Nephron progenitor cell (in vitro differentiated cells): ENCODE measurements around the gene S100A11.

Source experiments
- DNase-seq: peaks from one replicate; pipeline ENCODE4 v3.0.0; 2021
- H3K27ac Mint-ChIP-seq: 2 replicates; pipeline ENCODE4 v1.8.0; 2021; ENCODE audit warnings: mild to moderate bottlenecking, moderate library complexity, mixed read lengths
- H3K27me3 Mint-ChIP-seq: 2 replicates; pipeline ENCODE4 v1.8.0; 2021; ENCODE audit warnings: mild to moderate bottlenecking, low read depth, mixed read lengths; ENCODE audit not compliant: poor library complexity
- H3K36me3 Mint-ChIP-seq: 2 replicates; pipeline ENCODE4 v1.8.0; 2021; ENCODE audit warnings: low read depth, mixed read lengths
- H3K4me1 Mint-ChIP-seq: 2 replicates; pipeline ENCODE4 v1.8.0; 2021; ENCODE audit warnings: mixed read lengths
- H3K4me3 Mint-ChIP-seq: 2 replicates; pipeline ENCODE4 v1.8.0; 2021; ENCODE audit warnings: mild to moderate bottlenecking, moderate library complexity, mixed read lengths
- H3K9me3 Mint-ChIP-seq: 2 replicates; pipeline ENCODE4 v1.8.0; 2021; ENCODE audit warnings: mild to moderate bottlenecking, moderate library complexity, mixed read lengths
- TF ChIP-seq, protein P1 (sequence below): fragments of 200-600 bp; sonication (generic); IDR thresholded peaks from 2 replicates; pipeline ENCODE4 v1.5.0; 2021; ENCODE audit warnings: antibody characterized with exemption

S100A11 gene

DNA sequence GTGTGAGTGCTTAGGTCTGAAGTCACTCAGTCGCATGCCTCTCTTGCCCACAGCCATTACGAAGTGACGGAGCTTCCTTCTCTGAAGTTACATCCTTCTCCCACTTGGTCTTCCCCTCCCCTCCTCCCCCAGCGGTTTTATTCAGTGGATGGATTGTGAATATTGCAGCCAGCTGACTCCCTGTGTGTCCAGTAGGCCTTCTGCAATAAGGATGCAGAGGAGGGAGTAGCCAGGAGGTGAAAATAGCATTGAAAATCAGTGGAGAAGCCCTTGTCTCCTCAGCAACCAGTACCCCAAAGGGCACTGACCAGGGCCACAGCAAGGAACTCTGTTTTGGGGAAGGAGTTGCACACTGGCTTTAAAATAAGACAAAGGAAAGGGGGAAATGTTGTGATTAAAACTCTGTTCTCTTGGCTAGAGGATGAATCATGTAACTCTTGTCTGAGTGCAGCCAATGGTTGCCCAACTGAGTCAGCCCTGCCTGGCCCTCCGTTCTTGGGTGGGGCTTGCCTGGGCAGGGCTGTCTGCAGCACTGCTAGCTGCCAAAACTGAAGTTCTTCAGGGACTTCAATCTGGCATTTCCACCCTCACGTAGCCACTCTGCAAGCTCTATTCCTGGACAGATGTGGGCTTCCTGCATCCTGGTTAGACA is 47.5 kb downstream of the S100A11 start:
- DNase-seq, result no peak
- TF ChIP-seq, protein P1, sequence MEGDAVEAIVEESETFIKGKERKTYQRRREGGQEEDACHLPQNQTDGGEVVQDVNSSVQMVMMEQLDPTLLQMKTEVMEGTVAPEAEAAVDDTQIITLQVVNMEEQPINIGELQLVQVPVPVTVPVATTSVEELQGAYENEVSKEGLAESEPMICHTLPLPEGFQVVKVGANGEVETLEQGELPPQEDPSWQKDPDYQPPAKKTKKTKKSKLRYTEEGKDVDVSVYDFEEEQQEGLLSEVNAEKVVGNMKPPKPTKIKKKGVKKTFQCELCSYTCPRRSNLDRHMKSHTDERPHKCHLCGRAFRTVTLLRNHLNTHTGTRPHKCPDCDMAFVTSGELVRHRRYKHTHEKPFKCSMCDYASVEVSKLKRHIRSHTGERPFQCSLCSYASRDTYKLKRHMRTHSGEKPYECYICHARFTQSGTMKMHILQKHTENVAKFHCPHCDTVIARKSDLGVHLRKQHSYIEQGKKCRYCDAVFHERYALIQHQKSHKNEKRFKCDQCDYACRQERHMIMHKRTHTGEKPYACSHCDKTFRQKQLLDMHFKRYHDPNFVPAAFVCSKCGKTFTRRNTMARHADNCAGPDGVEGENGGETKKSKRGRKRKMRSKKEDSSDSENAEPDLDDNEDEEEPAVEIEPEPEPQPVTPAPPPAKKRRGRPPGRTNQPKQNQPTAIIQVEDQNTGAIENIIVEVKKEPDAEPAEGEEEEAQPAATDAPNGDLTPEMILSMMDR, result no peak
- Mint-ChIP-seq H3K27ac (no peak overlapping the region), H3K36me3 (peaks cover 17% of the 10 kb centered on the region), H3K27me3 (peaks cover 5% of the 10 kb centered on the region), H3K9me3 (no peaks in the 10 kb centered on the region), H3K4me3 (no peak overlapping the region), H3K4me1 (peaks cover 55% of the 10 kb centered on the region)

DNA sequence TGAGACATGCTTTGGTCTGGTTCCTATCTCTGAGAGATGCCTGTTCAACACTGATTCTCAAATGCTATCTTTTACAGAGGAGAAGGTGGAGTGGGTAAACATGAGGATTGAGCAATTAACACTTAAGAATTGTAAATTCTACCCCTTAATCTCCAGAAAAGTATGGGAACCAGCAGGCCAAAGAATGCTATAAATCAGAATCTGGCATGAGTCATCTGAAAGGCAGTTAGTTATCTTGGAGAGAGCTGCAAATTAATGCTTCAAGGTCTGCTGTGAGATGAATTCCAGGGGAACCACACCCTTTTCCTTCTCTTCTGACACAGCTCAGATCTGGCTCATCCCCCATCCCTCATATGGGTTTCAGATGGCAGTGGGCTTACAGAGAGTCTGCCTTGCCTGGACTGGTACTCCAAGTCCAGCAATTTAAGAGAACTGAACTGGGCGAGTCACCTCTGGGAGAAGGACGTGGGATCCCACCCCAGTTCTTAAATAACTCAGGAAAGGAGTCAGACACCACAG is 48.3 kb downstream of the S100A11 start:
- Mint-ChIP-seq H3K4me3 (no peak overlapping the region), H3K4me1 (peaks cover 55% of the 10 kb centered on the region), H3K27me3 (peaks cover 5% of the 10 kb centered on the region), H3K36me3 (peaks cover 23% of the 10 kb centered on the region), H3K27ac (peak overlapping the region; percentile 92), H3K9me3 (no peaks in the 10 kb centered on the region)
- no peak for DNase-seq
- TF ChIP-seq, protein P1, result no peak

DNA sequence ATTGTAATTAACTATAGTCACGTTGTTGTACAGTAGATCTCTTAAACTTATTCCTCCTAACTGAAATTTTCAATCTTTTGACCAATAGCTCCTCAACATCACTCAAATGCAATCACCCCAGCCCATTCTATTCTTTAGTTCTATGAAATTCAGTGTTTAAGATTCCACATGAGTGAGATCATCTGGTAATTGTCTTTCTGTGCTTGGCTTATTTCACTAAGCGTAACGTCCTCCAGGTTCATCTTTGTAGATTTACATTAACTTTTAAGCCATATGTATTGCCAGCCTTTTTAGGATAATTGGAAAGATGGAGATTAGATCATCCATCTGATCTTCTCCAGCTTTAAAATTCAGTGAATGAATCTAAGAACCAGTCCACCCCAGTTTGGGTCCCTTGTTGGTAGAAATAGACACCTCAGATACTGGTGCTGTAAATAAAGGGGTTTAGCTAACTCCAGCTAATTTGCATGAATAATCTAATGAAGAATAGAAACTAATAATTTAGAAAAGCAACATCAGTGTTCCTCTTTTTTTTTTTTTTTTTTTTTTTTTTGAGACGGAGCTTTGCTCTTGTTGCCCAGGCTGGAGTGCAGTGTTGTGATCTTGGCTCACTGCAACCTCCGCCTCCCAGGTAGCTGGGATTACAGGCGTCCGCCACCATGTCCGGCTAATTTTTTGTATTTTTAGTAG is 50.2 kb downstream of the S100A11 start:
- H3K9me3 Mint-ChIP-seq, result no peaks in the 10 kb centered on the region
- no peak overlapping the region for H3K4me3 Mint-ChIP-seq
- H3K36me3 Mint-ChIP-seq, result peaks cover 32% of the 10 kb centered on the region
- no peak for DNase-seq
- no peak overlapping the region for H3K27ac Mint-ChIP-seq
- TF ChIP-seq, protein P1, result no peak
- peaks cover 45% of the 10 kb centered on the region for H3K4me1 Mint-ChIP-seq
- H3K27me3 Mint-ChIP-seq, result no peaks in the 10 kb centered on the region

DNA sequence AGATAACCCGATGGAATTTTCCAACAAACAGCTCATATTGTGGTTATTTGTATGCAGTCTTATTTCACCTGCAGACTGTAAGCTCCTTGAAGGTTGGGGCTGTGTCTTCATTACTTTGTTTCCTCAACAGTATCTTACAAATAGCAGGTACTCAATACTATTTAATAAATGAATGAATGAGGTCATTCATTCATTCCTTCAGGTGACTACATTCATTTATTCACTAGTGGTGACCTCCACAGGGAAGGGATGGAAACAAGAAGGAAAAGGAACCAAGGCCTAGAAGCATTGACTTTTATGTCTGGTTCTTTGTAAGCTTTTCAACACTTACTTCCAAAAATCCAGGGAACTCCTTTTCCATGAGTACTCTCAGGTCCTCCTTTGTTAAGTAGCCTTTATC is 51.0 kb downstream of the S100A11 start:
- no peak overlapping the region for H3K4me3 Mint-ChIP-seq
- no peaks in the 10 kb centered on the region for H3K27me3 Mint-ChIP-seq
- H3K27ac Mint-ChIP-seq, result no peak overlapping the region
- peaks cover 40% of the 10 kb centered on the region for H3K4me1 Mint-ChIP-seq
- TF ChIP-seq, protein P1, result no peak
- H3K9me3 Mint-ChIP-seq, result no peaks in the 10 kb centered on the region
- DNase-seq, result no peak
- peaks cover 32% of the 10 kb centered on the region for H3K36me3 Mint-ChIP-seq

DNA sequence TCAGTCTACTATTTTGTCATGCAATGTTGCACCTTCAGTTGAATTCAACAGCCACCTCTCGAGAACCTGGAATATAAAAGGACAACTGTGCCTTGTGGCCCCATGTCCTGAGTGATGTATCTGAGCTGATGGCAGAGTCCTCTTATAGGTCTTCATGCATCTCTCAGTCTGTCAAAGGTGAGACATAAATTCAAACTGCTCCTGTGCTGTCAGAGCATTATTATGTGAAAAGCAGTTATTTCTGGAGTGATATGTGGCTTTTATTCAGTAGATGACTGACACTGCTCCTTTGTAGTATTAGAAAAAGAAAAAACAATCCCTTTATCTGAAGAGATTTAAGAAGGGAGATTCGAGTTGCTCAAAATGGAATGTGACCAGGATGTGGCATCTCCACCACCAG is 51.5 kb downstream of the S100A11 start:
- H3K9me3 Mint-ChIP-seq, result no peaks in the 10 kb centered on the region
- H3K27ac Mint-ChIP-seq, result no peak overlapping the region
- no peak overlapping the region for H3K4me3 Mint-ChIP-seq
- H3K4me1 Mint-ChIP-seq, result peaks cover 40% of the 10 kb centered on the region
- peaks cover 32% of the 10 kb centered on the region for H3K36me3 Mint-ChIP-seq
- no peak for DNase-seq
- TF ChIP-seq, protein P1, result no peak
- no peaks in the 10 kb centered on the region for H3K27me3 Mint-ChIP-seq
